ENCODE measurements around the gene DPP10. TPM values are rescaled to one million over a fixed set of nuclear protein-coding genes. Genes with fewer than 3 reads are reported as not detected.

Gene DPP10
- total RNA-seq, 2 experiments from 2014 or later = not detected

DNA sequence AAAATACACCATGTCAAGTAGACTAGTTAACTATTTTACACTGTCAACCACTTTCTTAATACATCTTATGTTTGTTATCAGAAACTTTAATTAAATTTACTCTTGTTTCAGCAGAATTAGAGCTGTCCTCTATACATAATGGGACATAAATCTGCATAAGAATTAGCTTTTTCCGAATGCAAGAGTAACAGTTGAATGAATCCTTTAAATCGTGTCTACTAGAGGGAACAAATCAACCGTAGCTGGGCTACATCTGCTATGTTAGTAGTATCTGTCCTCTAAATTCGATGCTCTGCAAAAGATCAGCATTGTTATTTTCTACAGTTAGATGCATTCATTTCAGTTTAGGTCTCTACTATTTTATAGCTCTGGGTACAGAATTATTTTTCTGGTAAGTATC, 1090.6 kb downstream of the DPP10 start:
- Mint-ChIP-seq H3K36me3 (ENCODE audit: low read depth) (no peaks in the 10 kb centered on the region), H3K4me1 (no peaks in the 10 kb centered on the region), H3K4me3 (no peak overlapping the region), H3K27me3 (no peaks in the 10 kb centered on the region), H3K9me3 (ENCODE audit: low read depth) (peaks cover 3% of the 10 kb centered on the region), H3K27ac (no peak overlapping the region)
- ATAC-seq = no peak
- intact Hi-C loops (cut with DNase I, micrococcal nuclease) = no loop called here
- CTCF ChIA-PET = no interaction called here
- no peak for DNase-seq
- POLR2A ChIA-PET = no interaction called here

DNA sequence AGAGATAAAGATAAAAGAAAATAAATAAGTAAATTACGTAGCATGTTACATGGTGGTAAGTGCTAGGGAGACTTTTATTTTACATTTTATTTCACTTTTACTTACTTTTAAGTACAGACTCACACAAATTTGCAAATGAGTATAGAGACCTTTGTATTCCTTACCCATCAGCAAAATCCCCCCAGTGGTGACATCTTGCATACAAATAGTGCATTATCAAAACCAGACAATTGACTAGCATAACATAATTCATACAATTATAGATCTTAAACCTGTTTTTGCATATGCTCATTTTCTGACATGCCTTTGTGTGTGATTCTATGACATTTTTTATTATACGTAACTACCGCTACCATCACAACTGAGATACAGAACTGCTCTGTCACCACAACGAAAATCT, 1099.4 kb downstream of the DPP10 start:
- ChIA-PET POLR2A (no interaction called here), CTCF (no interaction called here)
- no peak for ATAC-seq
- no peak overlapping the region for H3K4me3 Mint-ChIP-seq
- intact Hi-C loops (cut with DNase I, micrococcal nuclease) = no loop called here
- no peak overlapping the region for H3K27ac Mint-ChIP-seq
- H3K36me3 Mint-ChIP-seq (ENCODE audit: low read depth) = no peaks in the 10 kb centered on the region
- H3K9me3 Mint-ChIP-seq (ENCODE audit: low read depth) = peaks cover 8% of the 10 kb centered on the region
- H3K4me1 Mint-ChIP-seq = no peaks in the 10 kb centered on the region
- no peaks in the 10 kb centered on the region for H3K27me3 Mint-ChIP-seq
- DNase-seq = no peak

DNA sequence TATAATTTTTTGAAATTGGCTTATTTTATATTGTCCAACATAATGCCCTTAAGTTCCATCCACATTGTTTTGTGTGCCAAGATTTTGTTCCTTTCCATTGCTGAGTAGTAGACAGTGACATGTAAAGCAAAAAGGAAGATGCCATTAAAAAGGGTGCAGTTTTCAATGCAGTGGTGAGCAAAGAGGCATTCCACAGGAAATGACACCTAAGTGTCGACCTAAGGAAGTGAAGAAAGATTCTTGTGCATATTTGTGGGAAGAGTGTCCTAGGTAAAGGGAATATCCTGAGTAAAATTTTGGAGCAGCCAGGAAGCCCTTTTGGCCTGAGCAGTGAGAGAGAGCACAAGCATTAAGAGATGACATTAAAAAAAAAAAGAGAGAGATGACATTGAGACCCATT, 1099.9 kb downstream of the DPP10 start:
- no peaks in the 10 kb centered on the region for H3K27me3 Mint-ChIP-seq
- intact Hi-C loops (cut with DNase I, micrococcal nuclease) = no loop called here
- no peaks in the 10 kb centered on the region for H3K4me1 Mint-ChIP-seq
- POLR2A ChIA-PET = no interaction called here
- H3K4me3 Mint-ChIP-seq = no peak overlapping the region
- DNase-seq (no peak), ATAC-seq (no peak)
- peaks cover 8% of the 10 kb centered on the region for H3K9me3 Mint-ChIP-seq (ENCODE audit: low read depth)
- no peak overlapping the region for H3K27ac Mint-ChIP-seq
- H3K36me3 Mint-ChIP-seq (ENCODE audit: low read depth) = no peaks in the 10 kb centered on the region
- CTCF ChIA-PET = no interaction called here

DNA sequence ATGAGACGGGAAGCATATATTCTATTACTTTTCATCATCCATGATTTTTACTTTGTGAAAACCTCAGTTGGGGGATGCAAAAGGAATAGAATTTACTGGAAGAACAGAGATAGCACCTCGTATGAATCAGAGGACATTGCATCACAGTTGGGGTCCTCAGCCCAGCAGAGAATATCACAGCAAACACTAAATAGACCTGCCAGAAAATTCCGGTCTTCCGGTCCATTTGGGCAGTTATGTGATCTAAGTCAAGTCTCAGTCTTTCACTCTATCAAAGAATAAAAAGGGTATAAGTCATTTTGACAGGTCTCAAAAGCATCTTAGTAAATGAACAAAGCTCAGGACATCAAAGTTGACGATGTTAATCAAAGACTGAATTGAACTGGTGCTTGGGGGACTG, 1100.6 kb downstream of the DPP10 start:
- H3K4me1 Mint-ChIP-seq = no peaks in the 10 kb centered on the region
- peaks cover 8% of the 10 kb centered on the region for H3K9me3 Mint-ChIP-seq (ENCODE audit: low read depth)
- ATAC-seq (no peak), DNase-seq (no peak)
- no peaks in the 10 kb centered on the region for H3K36me3 Mint-ChIP-seq (ENCODE audit: low read depth)
- intact Hi-C loops (cut with DNase I, micrococcal nuclease) = no loop called here
- POLR2A ChIA-PET = no interaction called here
- H3K4me3 Mint-ChIP-seq = no peak overlapping the region
- H3K27me3 Mint-ChIP-seq = no peaks in the 10 kb centered on the region
- H3K27ac Mint-ChIP-seq = no peak overlapping the region
- CTCF ChIA-PET = no interaction called here

DNA sequence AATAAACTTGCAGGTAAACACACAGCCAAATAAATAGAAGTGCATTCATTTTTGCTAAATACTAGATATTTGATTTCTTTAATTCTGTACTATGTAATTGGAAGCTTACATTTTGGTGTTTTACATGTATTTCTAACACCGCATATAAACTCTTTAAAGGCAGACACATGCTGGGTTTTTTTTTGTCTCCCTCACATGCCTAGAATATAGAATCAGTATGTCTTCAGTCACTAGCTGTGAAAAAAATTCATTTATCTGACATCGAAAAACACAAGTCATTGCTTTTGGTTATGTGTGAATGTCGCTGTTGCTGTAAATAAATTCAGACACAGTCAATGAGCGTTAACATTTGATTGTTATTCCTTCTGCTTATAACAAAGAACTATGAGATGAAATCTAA, 1101.0 kb downstream of the DPP10 start:
- intact Hi-C loops (cut with DNase I, micrococcal nuclease) = no loop called here
- no peak overlapping the region for H3K27ac Mint-ChIP-seq
- H3K9me3 Mint-ChIP-seq (ENCODE audit: low read depth) = peaks cover 8% of the 10 kb centered on the region
- ATAC-seq (no peak), DNase-seq (no peak)
- H3K4me3 Mint-ChIP-seq = no peak overlapping the region
- H3K36me3 Mint-ChIP-seq (ENCODE audit: low read depth) = no peaks in the 10 kb centered on the region
- H3K27me3 Mint-ChIP-seq = no peaks in the 10 kb centered on the region
- no peaks in the 10 kb centered on the region for H3K4me1 Mint-ChIP-seq
- POLR2A ChIA-PET = no interaction called here
- CTCF ChIA-PET = no interaction called here

DNA sequence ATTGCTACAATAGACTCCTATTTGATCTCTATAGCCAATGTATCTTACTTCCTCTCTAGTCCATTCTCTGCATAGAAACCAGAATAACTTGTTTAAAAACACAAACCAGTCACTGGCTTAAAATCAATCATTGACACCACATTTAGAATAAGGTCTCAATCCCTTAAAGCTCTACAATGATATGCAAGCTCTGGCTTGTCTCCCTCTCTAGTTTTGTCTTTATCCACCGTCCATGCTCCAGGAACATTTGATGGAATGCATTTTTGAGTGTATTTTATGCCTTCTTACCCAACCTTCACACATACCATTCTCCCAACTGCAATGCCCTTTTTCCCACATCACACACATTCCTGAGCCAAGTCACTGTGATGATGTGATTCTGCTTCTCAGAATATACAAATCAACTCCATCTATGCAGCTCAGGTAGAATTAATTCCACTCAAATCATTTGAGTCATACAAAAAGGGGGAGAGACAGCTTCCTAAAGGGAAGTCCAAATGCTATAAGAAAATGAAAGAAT, 1107.2 kb downstream of the DPP10 start:
- Mint-ChIP-seq H3K4me1 (no peaks in the 10 kb centered on the region), H3K36me3 (ENCODE audit: low read depth) (no peaks in the 10 kb centered on the region), H3K9me3 (ENCODE audit: low read depth) (peaks cover 11% of the 10 kb centered on the region), H3K27ac (no peak overlapping the region), H3K4me3 (no peak overlapping the region), H3K27me3 (no peaks in the 10 kb centered on the region)
- DNase-seq = no peak
- ChIA-PET CTCF (no interaction called here), POLR2A (no interaction called here)
- intact Hi-C loops (cut with DNase I, micrococcal nuclease) = no loop called here
- no peak for ATAC-seq

DNA sequence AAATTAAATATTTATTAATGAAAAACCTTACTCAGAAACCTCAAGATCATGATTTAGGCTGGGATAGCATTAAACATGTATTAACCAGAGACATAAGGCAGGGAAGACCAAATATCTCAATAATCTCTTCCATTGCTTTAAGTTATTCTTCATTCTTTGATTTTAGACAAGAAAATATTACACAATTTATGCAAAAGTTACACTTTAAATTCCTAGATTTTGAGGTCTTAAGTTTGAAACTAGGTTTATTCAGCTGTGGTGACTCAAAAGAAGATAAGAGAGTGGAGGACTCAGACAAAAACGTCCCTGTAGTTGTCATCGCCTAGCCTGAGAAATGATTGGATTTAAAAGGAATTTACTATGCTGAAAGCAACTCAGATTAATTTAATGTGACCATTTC, 1110.3 kb downstream of the DPP10 start:
- no peak overlapping the region for H3K27ac Mint-ChIP-seq
- POLR2A ChIA-PET = no interaction called here
- no peaks in the 10 kb centered on the region for H3K27me3 Mint-ChIP-seq
- intact Hi-C loops (cut with DNase I, micrococcal nuclease) = no loop called here
- H3K36me3 Mint-ChIP-seq (ENCODE audit: low read depth) = no peaks in the 10 kb centered on the region
- no peaks in the 10 kb centered on the region for H3K4me1 Mint-ChIP-seq
- CTCF ChIA-PET = no interaction called here
- H3K4me3 Mint-ChIP-seq = no peak overlapping the region
- ATAC-seq (no peak), DNase-seq (no peak)
- peaks cover 16% of the 10 kb centered on the region for H3K9me3 Mint-ChIP-seq (ENCODE audit: low read depth)

DNA sequence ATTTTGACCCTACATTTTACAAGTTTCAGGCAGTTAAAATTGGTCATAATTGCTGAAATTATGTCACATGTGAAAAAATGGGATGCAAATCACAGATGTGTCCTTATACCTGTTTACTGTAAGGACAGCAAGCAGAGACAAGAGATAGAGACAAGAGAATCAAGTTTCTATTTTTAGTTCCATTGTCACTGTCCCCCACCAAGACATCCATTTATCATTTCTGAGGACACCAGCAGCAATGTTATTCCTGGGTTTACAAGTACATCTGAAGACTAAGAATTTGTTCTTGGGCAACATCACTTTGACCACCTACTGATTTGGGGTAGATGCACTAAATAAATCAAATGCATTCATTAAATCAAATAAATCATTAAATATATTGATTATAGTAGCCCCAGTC, 1111.7 kb downstream of the DPP10 start:
- Mint-ChIP-seq H3K9me3 (ENCODE audit: low read depth) (peaks cover 12% of the 10 kb centered on the region), H3K4me3 (no peak overlapping the region), H3K36me3 (ENCODE audit: low read depth) (no peaks in the 10 kb centered on the region), H3K27me3 (no peaks in the 10 kb centered on the region), H3K4me1 (no peaks in the 10 kb centered on the region), H3K27ac (no peak overlapping the region)
- CTCF ChIA-PET = no interaction called here
- POLR2A ChIA-PET = no interaction called here
- intact Hi-C loops (cut with DNase I, micrococcal nuclease) = no loop called here
- ATAC-seq (no peak), DNase-seq (no peak)

DNA sequence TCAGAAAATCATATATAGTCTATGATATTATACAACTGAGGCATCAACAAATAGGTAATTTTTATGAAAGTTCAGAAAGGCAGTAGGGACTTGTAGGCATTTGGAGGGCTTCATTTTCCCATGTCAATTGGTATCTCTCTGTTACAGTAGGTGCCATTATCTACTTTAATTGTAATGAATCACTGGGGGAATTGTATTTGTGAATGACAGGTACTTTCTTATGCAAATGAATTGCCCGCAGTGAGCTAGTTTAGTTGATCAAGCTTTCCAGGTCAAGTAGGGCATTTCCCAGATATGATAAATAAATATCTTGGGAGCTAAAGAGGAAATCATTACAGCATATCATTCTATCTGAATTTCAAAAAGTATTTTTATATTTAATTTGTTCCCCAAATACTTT, 1116.3 kb downstream of the DPP10 start:
- intact Hi-C loops (cut with DNase I, micrococcal nuclease) = no loop called here
- no peak for ATAC-seq
- POLR2A ChIA-PET = no interaction called here

DNA sequence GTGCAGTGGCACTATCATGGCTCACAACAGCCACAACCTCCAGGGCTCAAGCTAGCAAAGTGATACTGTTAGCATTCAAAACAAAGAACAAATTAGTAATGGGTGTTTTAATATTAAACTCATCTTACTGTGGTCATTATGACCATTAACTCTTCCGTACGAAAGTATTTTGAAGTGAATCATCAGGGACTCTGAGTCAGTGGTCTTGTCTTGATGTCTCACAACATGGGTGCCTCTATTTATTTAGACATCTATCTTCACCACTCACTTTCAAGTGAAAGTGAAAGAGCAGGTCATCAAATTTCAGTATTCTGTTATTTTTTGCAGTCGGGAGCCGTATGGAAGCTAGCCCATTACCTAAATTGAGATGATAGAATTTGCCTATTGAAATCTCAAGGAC, 1118.2 kb downstream of the DPP10 start:
- ATAC-seq = no peak
- DNase-seq = no peak
- Mint-ChIP-seq H3K4me3 (no peak overlapping the region), H3K27ac (no peak overlapping the region), H3K36me3 (ENCODE audit: low read depth) (no peaks in the 10 kb centered on the region), H3K27me3 (no peaks in the 10 kb centered on the region), H3K4me1 (no peaks in the 10 kb centered on the region), H3K9me3 (ENCODE audit: low read depth) (peaks cover 9% of the 10 kb centered on the region)
- intact Hi-C loops (cut with DNase I, micrococcal nuclease) = no loop called here
- CTCF ChIA-PET = interaction anchor here (0.7 kb wide), 1 partner anchor 1071 kb away, joined by 3 read pairs; no protein-coding TSS in a partner anchor
- POLR2A ChIA-PET = no interaction called here

More for the DNA sequence above, 1116.3 kb downstream of the DPP10 start:
- Mint-ChIP-seq H3K4me3 (no peak overlapping the region), H3K27ac (no peak overlapping the region), H3K27me3 (no peaks in the 10 kb centered on the region), H3K9me3 (ENCODE audit: low read depth) (peaks cover 14% of the 10 kb centered on the region), H3K36me3 (ENCODE audit: low read depth) (no peaks in the 10 kb centered on the region), H3K4me1 (no peaks in the 10 kb centered on the region)
- DNase-seq = no peak
- CTCF ChIA-PET = no interaction called here

DNA sequence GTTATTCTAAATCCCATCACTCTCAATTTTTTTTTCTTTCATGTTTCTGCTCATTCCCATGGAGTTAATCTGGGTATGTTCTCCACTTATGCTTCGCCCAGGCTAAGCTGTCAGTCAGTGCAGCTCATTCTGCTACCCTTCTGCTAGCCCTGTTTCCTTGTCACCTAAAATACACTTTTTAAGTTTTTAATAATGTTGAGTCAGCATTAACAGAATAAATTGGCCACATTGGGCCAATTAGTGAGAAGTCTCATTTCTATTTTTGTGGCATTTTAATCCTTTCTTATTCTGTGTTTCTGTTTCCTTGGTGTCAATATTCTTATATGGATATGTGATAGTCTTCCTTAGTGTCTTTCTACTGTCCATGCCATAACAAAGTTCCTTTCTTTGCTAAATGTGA, 1126.2 kb downstream of the DPP10 start:
- ChIA-PET POLR2A (no interaction called here), CTCF (no interaction called here)
- ATAC-seq (no peak), DNase-seq (no peak)
- intact Hi-C loops (cut with DNase I, micrococcal nuclease) = no loop called here
- no peak overlapping the region for H3K27ac Mint-ChIP-seq
- H3K9me3 Mint-ChIP-seq (ENCODE audit: low read depth) = peaks cover 7% of the 10 kb centered on the region
- H3K4me3 Mint-ChIP-seq = no peak overlapping the region
- no peaks in the 10 kb centered on the region for H3K36me3 Mint-ChIP-seq (ENCODE audit: low read depth)
- H3K27me3 Mint-ChIP-seq = no peaks in the 10 kb centered on the region
- no peaks in the 10 kb centered on the region for H3K4me1 Mint-ChIP-seq

DNA sequence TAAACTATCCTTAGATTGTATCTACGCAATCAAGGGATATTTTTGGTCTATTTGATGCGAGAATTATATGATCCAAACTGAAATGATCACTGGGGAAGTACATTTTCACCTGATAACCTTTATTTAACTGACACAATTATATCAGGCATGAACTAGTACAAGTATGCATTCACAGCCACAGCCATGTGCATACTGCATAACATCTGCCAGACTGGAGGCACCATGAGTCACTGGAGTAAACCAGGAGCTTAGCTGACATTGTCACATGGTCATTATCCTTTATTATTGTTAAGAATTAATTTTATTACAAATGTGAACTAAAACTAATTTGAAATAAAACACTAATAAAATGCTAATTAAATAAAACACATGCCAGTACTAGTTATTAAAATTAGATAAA, 1127.1 kb downstream of the DPP10 start:
- intact Hi-C loops (cut with DNase I, micrococcal nuclease) = no loop called here
- Mint-ChIP-seq H3K36me3 (ENCODE audit: low read depth) (no peaks in the 10 kb centered on the region), H3K27me3 (no peaks in the 10 kb centered on the region), H3K9me3 (ENCODE audit: low read depth) (peaks cover 15% of the 10 kb centered on the region), H3K4me3 (no peak overlapping the region), H3K27ac (no peak overlapping the region), H3K4me1 (no peaks in the 10 kb centered on the region)
- DNase-seq (no peak), ATAC-seq (no peak)
- CTCF ChIA-PET = no interaction called here
- POLR2A ChIA-PET = no interaction called here

DNA sequence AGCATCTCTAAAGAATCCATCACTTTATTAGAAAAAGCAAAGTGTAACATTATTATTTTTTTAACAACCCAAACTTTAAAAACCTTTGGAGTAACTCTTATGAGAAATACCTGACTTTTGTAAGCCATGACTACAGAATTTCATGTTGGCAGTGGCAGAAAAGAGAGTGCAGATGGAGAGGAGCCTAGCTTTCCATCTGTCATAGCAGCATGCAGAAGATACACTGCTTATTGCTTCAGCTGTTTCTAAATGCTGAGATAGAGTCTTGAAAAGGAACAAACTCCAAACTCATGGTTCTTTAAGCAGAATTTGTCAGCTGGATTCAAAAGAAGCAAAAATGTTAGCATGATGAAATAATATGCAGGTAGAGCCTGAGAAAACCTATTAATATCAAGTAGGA, 1130.3 kb downstream of the DPP10 start:
- Mint-ChIP-seq H3K27me3 (no peaks in the 10 kb centered on the region), H3K36me3 (ENCODE audit: low read depth) (no peaks in the 10 kb centered on the region), H3K27ac (no peak overlapping the region), H3K4me1 (no peaks in the 10 kb centered on the region), H3K9me3 (ENCODE audit: low read depth) (peaks cover 18% of the 10 kb centered on the region), H3K4me3 (no peak overlapping the region)
- DNase-seq = no peak
- POLR2A ChIA-PET = no interaction called here
- CTCF ChIA-PET = no interaction called here
- intact Hi-C loops (cut with DNase I, micrococcal nuclease) = no loop called here
- no peak for ATAC-seq
